PC-3 (cell line): ENCODE measurements around the gene CDH6.

Experiments used
- EZH2 ChIP-seq: fragments of 300-600 bp; sonication (generic); IDR thresholded peaks from one replicate; pipeline ENCODE4 v1.6.1; 2017; ENCODE audit warnings: antibody characterized with exemption, mild to moderate bottlenecking, low read length; ENCODE audit not compliant: unreplicated experiment
- EZH2phosphoT487 ChIP-seq: fragments of 300-600 bp; sonication (generic); IDR thresholded peaks from 2 replicates; pipeline ENCODE4 v1.6.1; 2018; ENCODE audit warnings: mild to moderate bottlenecking, antibody characterized with exemption, low read length, borderline replicate concordance
- TF ChIP-seq, protein P1 (sequence below): fragments of 300-600 bp; sonication (generic); conservative IDR thresholded peaks from 2 replicates; pipeline ENCODE4 v1.5.1; 2017; ENCODE audit warnings: antibody characterized with exemption, low read depth, mild to moderate bottlenecking, low read length

GRCh38 chr5:31186672-31187267 is 6.7 kb upstream of the CDH6 start:
- TF ChIP-seq EZH2 (no peak), EZH2phosphoT487 (no peak)
- TF ChIP-seq, protein P1, sequence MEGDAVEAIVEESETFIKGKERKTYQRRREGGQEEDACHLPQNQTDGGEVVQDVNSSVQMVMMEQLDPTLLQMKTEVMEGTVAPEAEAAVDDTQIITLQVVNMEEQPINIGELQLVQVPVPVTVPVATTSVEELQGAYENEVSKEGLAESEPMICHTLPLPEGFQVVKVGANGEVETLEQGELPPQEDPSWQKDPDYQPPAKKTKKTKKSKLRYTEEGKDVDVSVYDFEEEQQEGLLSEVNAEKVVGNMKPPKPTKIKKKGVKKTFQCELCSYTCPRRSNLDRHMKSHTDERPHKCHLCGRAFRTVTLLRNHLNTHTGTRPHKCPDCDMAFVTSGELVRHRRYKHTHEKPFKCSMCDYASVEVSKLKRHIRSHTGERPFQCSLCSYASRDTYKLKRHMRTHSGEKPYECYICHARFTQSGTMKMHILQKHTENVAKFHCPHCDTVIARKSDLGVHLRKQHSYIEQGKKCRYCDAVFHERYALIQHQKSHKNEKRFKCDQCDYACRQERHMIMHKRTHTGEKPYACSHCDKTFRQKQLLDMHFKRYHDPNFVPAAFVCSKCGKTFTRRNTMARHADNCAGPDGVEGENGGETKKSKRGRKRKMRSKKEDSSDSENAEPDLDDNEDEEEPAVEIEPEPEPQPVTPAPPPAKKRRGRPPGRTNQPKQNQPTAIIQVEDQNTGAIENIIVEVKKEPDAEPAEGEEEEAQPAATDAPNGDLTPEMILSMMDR, result peak; percentile 86
